Measurements from ENCODE around the gene YIPF7. TPM values are rescaled to one million over a fixed set of nuclear protein-coding genes. Genes with fewer than 3 reads are reported as not detected.

Gene YIPF7
- total RNA-seq, 4 donors from 2014 or later: 0.98 to 4.6 TPM; not detected in 2

GRCh38 chr4:44678094-44679041 is 26.9 kb upstream of the YIPF7 start, which contains the start of gene GUF1:
Gene GUF1, plus strand, starts transcription at chr4:44678420. Its CDS starts 203 bp downstream, at chr4:44678623.
- no peaks in the 10 kb centered on the region for H3K9me3 ChIP-seq
- TF ChIP-seq CTCF (IDR thresholded peaks at IDR 0.05): no peak
- peak in 1 of 2 donors; percentile 47 for TF ChIP-seq POLR2A (IDR thresholded peaks at IDR 0.05)
- H3K4me3 ChIP-seq: peak within 1 kb of the TSS; percentile 48 to 73
- intact Hi-C loops (cut with DNase I; ENCODE audit: low total_unique reads): no loop called here
- no peaks in the 10 kb centered on the region for H3K36me3 ChIP-seq
- DNase-seq: peak; percentile 82 to 86
- H3K4me1 ChIP-seq: peaks cover 0 to 5% of the 10 kb centered on the region in 2 donors
- H3K27ac ChIP-seq: peak within 1 kb of the TSS; percentile 83 to 84
- H3K27me3 ChIP-seq: no peaks in the 10 kb centered on the region

GRCh38 chr4:44675366-44675765 is 23.9 kb upstream of the YIPF7 start:
- Histone ChIP-seq H3K4me1 (peaks cover 0 to 5% of the 10 kb centered on the region in 2 donors), H3K27ac (no peak overlapping the region), H3K9me3 (no peaks in the 10 kb centered on the region), H3K4me3 (no peak overlapping the region), H3K27me3 (no peaks in the 10 kb centered on the region), H3K36me3 (no peaks in the 10 kb centered on the region)
- DNase-seq: no peak
- TF ChIP-seq CTCF (IDR thresholded peaks at IDR 0.05): no peak
- no peak for TF ChIP-seq POLR2A (IDR thresholded peaks at IDR 0.05)
- intact Hi-C loops (cut with DNase I; ENCODE audit: low total_unique reads): no loop called here

- no peak for DNase-seq
- intact Hi-C loops (cut with DNase I; ENCODE audit: low total_unique reads): no loop called here
- Histone ChIP-seq H3K27ac (no peak overlapping the region), H3K4me1 (no peaks in the 10 kb centered on the region), H3K9me3 (no peaks in the 10 kb centered on the region), H3K27me3 (no peaks in the 10 kb centered on the region), H3K36me3 (no peaks in the 10 kb centered on the region), H3K4me3 (no peak overlapping the region)
- TF ChIP-seq POLR2A (IDR thresholded peaks at IDR 0.05) (no peak), CTCF (IDR thresholded peaks at IDR 0.05) (no peak)
These were observed 23.0 kb upstream of the YIPF7 start for GRCh38 chr4:44674471-44674870.

- TF ChIP-seq CTCF (IDR thresholded peaks at IDR 0.05): no peak
- TF ChIP-seq POLR2A (IDR thresholded peaks at IDR 0.05): no peak
- Histone ChIP-seq H3K27me3 (no peaks in the 10 kb centered on the region), H3K4me3 (no peak overlapping the region), H3K36me3 (no peaks in the 10 kb centered on the region), H3K4me1 (no peaks in the 10 kb centered on the region), H3K27ac (no peak overlapping the region), H3K9me3 (no peaks in the 10 kb centered on the region)
- no peak for DNase-seq
- intact Hi-C loops (cut with DNase I; ENCODE audit: low total_unique reads): no loop called here
These were observed 20.2 kb upstream of the YIPF7 start for GRCh38 chr4:44671636-44672035.

GRCh38 chr4:44670506-44671199 is 19.2 kb upstream of the YIPF7 start:
- intact Hi-C loops (cut with DNase I; ENCODE audit: low total_unique reads): no loop called here
- H3K4me3 ChIP-seq: no peak overlapping the region
- H3K36me3 ChIP-seq: no peaks in the 10 kb centered on the region
- no peaks in the 10 kb centered on the region for H3K27me3 ChIP-seq
- DNase-seq: no peak
- no peaks in the 10 kb centered on the region for H3K9me3 ChIP-seq
- TF ChIP-seq CTCF (IDR thresholded peaks at IDR 0.05) (no peak), POLR2A (IDR thresholded peaks at IDR 0.05) (no peak)
- H3K4me1 ChIP-seq: no peaks in the 10 kb centered on the region
- H3K27ac ChIP-seq: no peak overlapping the region

Data from uterus (tissue), 4 donors.